Keratinocyte (primary cell): ENCODE results near the gene CCDC157. TPM values are rescaled to one million over a fixed set of nuclear protein-coding genes. Genes with fewer than 3 reads are reported as not detected.

Experiments used
- DNase-seq: peaks from one replicate; pipeline ENCODE4 v3.0.0-alpha.2; 2011; ENCODE audit warnings: low read depth, missing footprints, low spot score
- FAIRE-seq: peaks from 2 replicates; lab custom pipeline; 2011; peaks lifted over from hg19 to GRCh38; lab: Jason Lieb, UNC
- H2AFZ ChIP-seq: 2 replicates; pipeline ENCODE4 v1.6.0; 2012; ENCODE audit warnings: low read length, control low read depth, inconsistent platforms; ENCODE audit not compliant: control insufficient read depth
- H3K27ac ChIP-seq: 2 replicates; pipeline ENCODE4 v1.5.1; 2011; ENCODE audit warnings: low read length; ENCODE audit not compliant: control insufficient read depth, insufficient read depth
- H3K27me3 ChIP-seq: 3 replicates; pipeline ENCODE4 v1.6.0; 2011; ENCODE audit warnings: low read length; ENCODE audit not compliant: control insufficient read depth, insufficient read depth; ENCODE audit errors: extremely low read depth
- H3K36me3 ChIP-seq, 2 experiments: 2 replicates in 1 of 2; 3 replicates in 1 of 2; pipeline ENCODE4 v1.5.1; 2011; ENCODE audit warnings: low read length in 2 of 2, mild to moderate bottlenecking in 1 of 2; ENCODE audit not compliant: control insufficient read depth in 2 of 2, insufficient read depth in 2 of 2; ENCODE audit errors: extremely low read depth in 1 of 2
- H3K4me1 ChIP-seq: 3 replicates; pipeline ENCODE4 v1.5.1; 2011; ENCODE audit warnings: low read length; ENCODE audit not compliant: control insufficient read depth, insufficient read depth; ENCODE audit errors: extremely low read depth
- H3K4me2 ChIP-seq: 3 replicates; pipeline ENCODE4 v1.6.0; 2011; ENCODE audit warnings: low read depth, low read length; ENCODE audit not compliant: control insufficient read depth, insufficient read depth; ENCODE audit errors: extremely low read depth
- H3K4me3 ChIP-seq, 3 experiments: fragments of 200-600 bp in 1 of 3; sonication (generic) in 1 of 3; 2 replicates in 2 of 3; 3 replicates in 1 of 3; pipeline ENCODE4 v1.5.1; 2011 to 2016; ENCODE audit warnings: low read length in 3 of 3, mild to moderate bottlenecking in 3 of 3, control low read depth in 2 of 3, inconsistent platforms in 1 of 3, low read depth in 1 of 3, mixed read lengths in 1 of 3, mixed run types in 1 of 3, moderate library complexity in 1 of 3; ENCODE audit not compliant: control insufficient read depth in 2 of 3, insufficient read depth in 2 of 3; ENCODE audit errors: extremely low read depth in 1 of 3
- H3K79me2 ChIP-seq: 2 replicates; pipeline ENCODE4 v1.6.0; 2012; ENCODE audit warnings: low read length; ENCODE audit not compliant: control insufficient read depth, insufficient read depth
- H3K9ac ChIP-seq: 3 replicates; pipeline ENCODE4 v1.6.0; 2011; ENCODE audit warnings: low read length; ENCODE audit not compliant: control insufficient read depth, insufficient read depth; ENCODE audit errors: extremely low read depth
- H3K9me1 ChIP-seq: 3 replicates; pipeline ENCODE4 v1.6.0; 2011; ENCODE audit warnings: low read length; ENCODE audit not compliant: control insufficient read depth, insufficient read depth; ENCODE audit errors: extremely low read depth
- H3K9me3 ChIP-seq: 2 replicates; pipeline ENCODE4 v1.5.1; 2012; ENCODE audit warnings: low read depth, low read length; ENCODE audit not compliant: control insufficient read depth
- H4K20me1 ChIP-seq: 3 replicates; pipeline ENCODE4 v1.6.0; 2011; ENCODE audit warnings: low read length; ENCODE audit not compliant: control insufficient read depth, insufficient read depth; ENCODE audit errors: extremely low read depth
- CTCF ChIP-seq, 3 experiments: IDR thresholded peaks in 1 of 3; conservative IDR thresholded peaks in 1 of 3; optimal IDR thresholded peaks in 1 of 3; 2 replicates in 2 of 3; 3 replicates in 1 of 3; pipeline versions ENCODE3 to v1.5.1; 2011; ENCODE audit warnings: low read length in 3 of 3, mild to moderate bottlenecking in 3 of 3, moderate library complexity in 2 of 3, control low read depth in 1 of 3, inconsistent platforms in 1 of 3; ENCODE audit not compliant: insufficient read depth in 2 of 3; ENCODE audit errors: extremely low read depth in 1 of 3
- EZH2 ChIP-seq: IDR thresholded peaks from one replicate; pipeline ENCODE4 v1.6.1; 2012; ENCODE audit warnings: inconsistent platforms, mild to moderate bottlenecking, low read length, moderate library complexity
- dilution Hi-C: fragments of 300-500 bp; cut with MboI; formaldehyde crosslinking; loops from one replicate; pipeline ENCODE4 v1.7.0; 2020; ENCODE audit warnings: low sequenced_read_pairs; ENCODE audit not compliant: extremely low pct_ligation_motif_present
- polyA plus RNA-seq, 5 experiments: library from polyadenylated mRNA; depleted of rRNA in 3 of 5; stranded (reverse) in 3 of 5; stranded (forward) in 1 of 5; unstranded in 1 of 5; fragments of >200 nt; gene quantifications; 1 replicate in 1 of 5; 2 replicates in 3 of 5; 3 replicates in 1 of 5; pipeline versions ENCODE4 v1.2.1 to v1.2.3, GENCODE V29; 2011 to 2012; ENCODE audit warnings: missing spikeins in 2 of 5, low read depth in 1 of 5, low replicate concordance in 1 of 5

The CCDC157 gene
- polyA plus RNA-seq, 1 donor (not counting 4 experiments of a cell fraction or from before 2014, with no cell fraction given): 1.3 TPM

DNA sequence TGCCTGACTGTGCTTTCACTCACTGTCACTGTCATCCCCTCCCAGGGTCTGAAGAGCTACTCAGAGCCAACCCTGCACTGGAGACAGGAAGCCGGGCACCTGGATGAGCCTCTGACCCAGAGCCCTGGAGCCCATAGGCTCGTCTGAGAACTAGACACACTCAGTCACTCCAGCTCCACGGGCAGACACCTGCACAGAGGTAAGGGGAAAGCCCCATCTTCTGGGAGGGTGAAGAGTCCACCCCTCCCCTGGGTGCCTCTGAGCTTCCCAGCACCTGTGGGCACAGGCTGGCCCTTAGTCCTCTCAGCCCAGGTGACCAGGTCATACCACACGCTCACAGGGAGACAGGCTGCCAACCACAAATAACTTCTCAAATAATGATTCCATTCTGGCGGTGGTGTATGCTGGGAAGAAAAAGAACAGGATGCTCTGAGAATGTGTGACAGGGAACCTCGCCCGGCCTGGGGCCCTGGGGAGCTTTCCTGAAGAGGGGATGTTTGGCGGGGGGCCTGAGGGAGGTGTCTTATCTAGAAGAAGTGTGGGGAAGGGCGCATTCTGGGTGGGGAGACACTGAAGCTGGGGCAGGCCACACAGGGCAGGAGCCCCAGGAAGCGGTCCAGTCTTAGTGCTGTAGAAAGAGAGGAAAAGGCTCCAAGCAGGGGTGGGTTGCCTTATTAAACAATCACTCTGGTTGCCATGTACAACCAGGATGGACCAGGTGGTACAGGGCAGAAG, 5.3 kb downstream of the CCDC157 start:
- H3K4me2 ChIP-seq: no peak overlapping the region
- no peaks in the 10 kb centered on the region for H3K9me3 ChIP-seq
- dilution Hi-C loops: no loop called here
- H3K36me3 ChIP-seq: no peaks in the 10 kb centered on the region
- no peaks in the 10 kb centered on the region for H3K9me1 ChIP-seq
- H3K4me1 ChIP-seq: peaks cover 3% of the 10 kb centered on the region
- no peak overlapping the region for H3K9ac ChIP-seq
- no peaks in the 10 kb centered on the region for H3K79me2 ChIP-seq
- no peak overlapping the region for H2AFZ ChIP-seq
- no peaks in the 10 kb centered on the region for H3K27me3 ChIP-seq
- no peak for FAIRE-seq
- no peaks in the 10 kb centered on the region for H4K20me1 ChIP-seq
- TF ChIP-seq EZH2: no peak
- TF ChIP-seq CTCF (optimal IDR thresholded peaks at IDR 0.05 in 1 of 3, IDR thresholded peaks at IDR 0.05 in 1 of 3, conservative IDR thresholded peaks at IDR 0.05 in 1 of 3; ENCODE audit: extremely low read depth in 1 of 3, insufficient read depth in 2 of 3, low read length in 3 of 3): no peak
- DNase-seq: no peak
- no peak overlapping the region for H3K4me3 ChIP-seq
- no peak overlapping the region for H3K27ac ChIP-seq

- TF ChIP-seq CTCF (optimal IDR thresholded peaks at IDR 0.05 in 1 of 3, IDR thresholded peaks at IDR 0.05 in 1 of 3, conservative IDR thresholded peaks at IDR 0.05 in 1 of 3; ENCODE audit: extremely low read depth in 1 of 3, insufficient read depth in 2 of 3, low read length in 3 of 3) (no peak), EZH2 (no peak)
- DNase-seq (no peak), FAIRE-seq (no peak)
- no peak overlapping the region for H3K9ac ChIP-seq
- no peaks in the 10 kb centered on the region for H3K4me1 ChIP-seq
- H3K9me1 ChIP-seq: no peaks in the 10 kb centered on the region
- H4K20me1 ChIP-seq: no peaks in the 10 kb centered on the region
- no peaks in the 10 kb centered on the region for H3K27me3 ChIP-seq
- H3K4me2 ChIP-seq: no peak overlapping the region
- H3K79me2 ChIP-seq: no peaks in the 10 kb centered on the region
- dilution Hi-C loops: no loop called here
- H3K9me3 ChIP-seq: no peaks in the 10 kb centered on the region
- no peaks in the 10 kb centered on the region for H3K36me3 ChIP-seq
- H2AFZ ChIP-seq: no peak overlapping the region
- no peak overlapping the region for H3K4me3 ChIP-seq
- no peak overlapping the region for H3K27ac ChIP-seq
Observed at GRCh38 chr22:30362651-30363281, 6.0 kb downstream of the CCDC157 start.
